GM12873 (cell line): ENCODE results near the gene SNX10.

Experiments used
- CTCF ChIP-seq: IDR thresholded peaks from 2 replicates; pipeline ENCODE4 v1.5.1; 2012; ENCODE audit warnings: low read depth, mild to moderate bottlenecking, moderate library complexity, low read length, control low read depth; ENCODE audit not compliant: insufficient read depth; ENCODE audit errors: missing control alignments

SNX10 gene

DNA sequence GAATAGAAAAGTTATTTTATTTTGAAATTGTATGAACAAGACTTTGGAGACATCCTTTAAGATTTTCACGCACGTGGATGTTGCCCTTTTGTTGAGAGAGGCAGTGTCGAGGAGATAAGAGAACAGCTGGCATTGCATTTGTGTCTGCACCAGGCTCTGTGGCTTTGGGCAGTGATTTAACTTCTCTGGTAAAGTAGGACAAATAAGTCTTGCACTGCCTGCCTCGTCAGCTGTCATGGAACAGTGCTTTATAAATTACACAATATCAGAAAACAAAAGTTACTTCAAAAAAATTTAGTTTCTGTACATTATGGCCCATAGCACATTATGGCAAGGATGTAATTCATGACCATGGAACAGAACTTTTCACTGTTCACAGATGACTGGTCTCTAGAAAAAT, 20.1 kb downstream of the SNX10 start:
- no peak for TF ChIP-seq CTCF

DNA sequence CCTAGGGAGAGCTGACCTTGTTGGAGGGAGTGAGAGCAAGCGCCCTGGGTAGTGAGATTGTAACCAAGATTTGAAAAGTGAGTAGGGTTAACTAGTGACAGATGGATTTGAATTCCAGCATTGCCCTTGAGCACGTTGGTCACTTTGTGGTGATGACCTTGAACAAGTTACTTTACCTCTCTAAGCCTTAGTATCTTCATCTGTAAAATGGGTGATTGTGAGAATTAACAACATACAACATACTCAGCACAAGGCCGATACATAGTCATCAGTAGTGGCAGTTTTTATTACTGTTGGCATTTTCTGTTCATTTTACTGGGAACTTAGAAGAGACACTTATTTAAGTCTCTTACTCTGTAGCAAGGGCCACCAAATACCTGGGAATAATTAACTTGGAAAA, 25.5 kb downstream of the SNX10 start:
- TF ChIP-seq CTCF = no peak

DNA sequence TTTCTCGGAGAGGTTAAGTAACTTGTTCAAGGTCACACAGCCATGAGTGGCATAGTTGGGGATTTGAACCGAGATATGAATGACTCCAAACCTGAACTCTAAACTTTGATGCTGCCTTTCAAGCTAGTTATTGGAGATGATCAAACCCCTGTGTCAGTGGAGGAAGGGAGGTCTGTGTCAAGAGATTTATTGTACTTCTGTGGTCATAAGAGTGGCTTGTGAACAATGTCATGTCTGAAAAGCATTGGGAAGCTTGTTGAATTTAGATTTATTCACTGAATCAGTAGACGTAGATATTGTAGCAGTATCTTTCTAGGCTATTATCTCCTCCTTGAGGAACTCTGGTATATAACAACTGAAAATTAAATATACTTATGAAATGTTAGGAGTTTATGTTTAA, 27.3 kb downstream of the SNX10 start:
- no peak for TF ChIP-seq CTCF

GRCh38 chr7:26319636-26320035, 28.0 kb downstream of the SNX10 start:
- no peak for TF ChIP-seq CTCF

DNA sequence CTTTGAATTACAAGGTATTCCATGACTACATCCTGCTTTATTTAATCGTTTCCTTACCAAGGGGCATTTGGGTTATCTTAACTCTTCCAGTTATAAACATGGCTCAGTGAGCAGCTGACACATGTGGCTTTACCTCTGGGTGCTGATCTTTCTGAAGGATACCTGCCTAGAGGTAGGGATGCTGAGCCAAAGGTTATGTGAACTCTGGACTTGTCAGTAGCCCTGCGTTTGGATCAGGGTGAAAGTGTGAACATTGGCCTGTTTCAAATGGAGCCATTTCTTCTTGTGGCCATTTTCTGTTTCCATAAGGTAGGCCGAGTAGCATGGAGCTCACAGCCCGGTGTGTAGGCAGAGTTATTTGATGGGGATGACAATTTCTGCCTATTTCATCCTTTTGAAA, 29.2 kb downstream of the SNX10 start:
- TF ChIP-seq CTCF = no peak

DNA sequence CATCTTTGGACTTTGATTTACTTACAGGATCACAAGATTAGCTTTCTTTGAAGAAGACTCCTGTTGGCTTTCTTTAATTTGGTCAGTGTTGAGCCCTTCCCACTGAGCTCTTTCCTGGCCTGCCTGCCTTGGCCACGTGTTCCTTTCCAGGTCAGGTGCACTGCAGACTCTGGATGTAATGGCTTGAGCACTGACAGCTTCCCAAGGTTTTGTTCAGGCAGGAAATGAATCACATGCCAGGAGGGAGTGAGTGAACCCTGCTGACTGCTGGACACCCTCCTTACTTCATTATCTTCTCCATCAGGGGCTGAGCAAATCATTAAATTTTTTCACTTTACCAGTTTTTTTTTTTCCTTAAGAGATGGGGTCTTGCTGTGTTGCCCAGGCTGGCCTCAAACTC, 29.8 kb downstream of the SNX10 start:
- no peak for TF ChIP-seq CTCF

GRCh38 chr7:26326211-26326610, 34.5 kb downstream of the SNX10 start:
- no peak for TF ChIP-seq CTCF
